Breast epithelium (tissue), 3 donors: ENCODE results near the gene MAGIX.

Experiments used
- CTCF ChIP-seq, 3 donors: fragments of 450-650 bp; IDR thresholded peaks; one replicate each; pipeline ENCODE4 v1.5.1; 2016 to 2017; ENCODE audit warnings: antibody characterized with exemption in 3 of 3, mild to moderate bottlenecking in 3 of 3, moderate library complexity in 3 of 3
- POLR2A ChIP-seq: fragments of 450-650 bp; IDR thresholded peaks from one replicate; pipeline ENCODE4 v1.6.1; 2016; ENCODE audit warnings: antibody characterized with exemption, mild to moderate bottlenecking, moderate library complexity

- TF ChIP-seq CTCF (IDR thresholded peaks at IDR 0.05) (no peak), POLR2A (no peak)
Observed at GRCh38 chrX:49197543-49198087, 35.1 kb downstream of the MAGIX start.
